IMR-90 (cell line): ENCODE results near the gene MS4A10. TPM values are rescaled to one million over a fixed set of nuclear protein-coding genes. Genes with fewer than 3 reads are reported as not detected.

Source experiments
- ATAC-seq: fragments of 200-7000 bp; cut with Tn5 transposase; 2 replicates; pipeline ENCODE4 v1.9.1; 2020; ENCODE audit warnings: low read depth, mild to moderate bottlenecking, moderate library complexity
- BruUV-seq: library from RNA; stranded (reverse); fragments of 400-500 nt; replicated peaks from 2 replicates; lab custom pipeline; 2021; lab: Mats Ljungman, UMichigan
- CTCF ChIA-PET: fragments of 300-600 bp; formaldehyde crosslinking; extraction: SDS; loops from one replicate; lab custom pipeline; 2021; ENCODE audit warnings: antibody characterized with exemption; lab: Yijun Ruan, JAX
- POLR2A ChIA-PET: fragments of 300-600 bp; sonication (Branson Sonifier 250); formaldehyde crosslinking; loops from one replicate; lab custom pipeline; 2022; ENCODE audit warnings: antibody characterized with exemption; ENCODE audit not compliant: unreplicated experiment; lab: Charles Lee
- DNase-seq: peaks from one replicate; pipeline ENCODE4 v3.0.0; 2013
- H2AFZ ChIP-seq: replicated peaks from 2 replicates; pipeline ENCODE3; 2013; ENCODE audit warnings: low read length, mild to moderate bottlenecking; ENCODE audit not compliant: poor library complexity
- H2AK5ac ChIP-seq: 2 replicates; pipeline ENCODE4 v1.6.1; 2013; ENCODE audit warnings: low read depth, low read length, inconsistent platforms
- H2AK9ac ChIP-seq: replicated peaks from 2 replicates; pipeline ENCODE3; 2013; ENCODE audit warnings: mild to moderate bottlenecking, low read depth, low read length, moderate library complexity; ENCODE audit not compliant: poor library complexity
- H2BK120ac ChIP-seq: 2 replicates; pipeline ENCODE4 v1.6.1; 2013; ENCODE audit warnings: low read depth, low read length, inconsistent platforms
- H2BK15ac ChIP-seq: 3 replicates; pipeline ENCODE4 v1.6.1; 2013; ENCODE audit warnings: low read depth, low read length, inconsistent platforms
- H2BK20ac ChIP-seq: 2 replicates; pipeline ENCODE4 v1.6.1; 2013; ENCODE audit warnings: low read depth, mild to moderate bottlenecking, inconsistent platforms, low read length, moderate library complexity
- H2BK5ac ChIP-seq: 2 replicates; pipeline ENCODE4 v1.6.1; 2013; ENCODE audit warnings: mild to moderate bottlenecking, low read depth, low read length, inconsistent platforms; ENCODE audit not compliant: poor library complexity, severe bottlenecking
- H3K14ac ChIP-seq: replicated peaks from 2 replicates; pipeline ENCODE4 v1.6.1; 2013; ENCODE audit warnings: low read depth, low read length, inconsistent platforms
- H3K18ac ChIP-seq: 2 replicates; pipeline ENCODE4 v1.6.1; 2013; ENCODE audit warnings: low read depth, low read length, control low read depth
- H3K23ac ChIP-seq: 2 replicates; pipeline ENCODE4 v1.6.1; 2013; ENCODE audit warnings: low read depth, low read length, inconsistent platforms
- H3K27ac ChIP-seq: 2 replicates; pipeline ENCODE4 v1.5.1; 2013; ENCODE audit warnings: mild to moderate bottlenecking, control low read depth, low read length; ENCODE audit not compliant: insufficient read depth
- H3K27me3 ChIP-seq: 2 replicates; pipeline ENCODE4 v1.6.1; 2013; ENCODE audit warnings: low read length; ENCODE audit not compliant: control insufficient read depth, insufficient read depth
- H3K36me3 ChIP-seq: 2 replicates; pipeline ENCODE4 v1.6.1; 2013; ENCODE audit warnings: low read length, mixed read lengths; ENCODE audit not compliant: control insufficient read depth, insufficient read depth
- H3K4ac ChIP-seq: 2 replicates; pipeline ENCODE4 v1.6.1; 2013; ENCODE audit warnings: low read depth, low read length, inconsistent platforms
- H3K4me1 ChIP-seq: 2 replicates; pipeline ENCODE4 v1.6.1; 2013; ENCODE audit warnings: low read length, mixed read lengths; ENCODE audit not compliant: control insufficient read depth, insufficient read depth
- H3K4me2 ChIP-seq: 2 replicates; pipeline ENCODE4 v1.6.1; 2013; ENCODE audit warnings: low read depth, mild to moderate bottlenecking, control low read depth, low read length, moderate library complexity
- H3K4me3 ChIP-seq: 2 replicates; pipeline ENCODE4 v1.5.1; 2013; ENCODE audit warnings: low read depth, mild to moderate bottlenecking, control low read depth, low read length, moderate library complexity; ENCODE audit not compliant: insufficient read depth
- H3K56ac ChIP-seq: 2 replicates; pipeline ENCODE4 v1.6.1; 2013; ENCODE audit warnings: low read length, inconsistent platforms; ENCODE audit not compliant: insufficient read depth; ENCODE audit errors: extremely low read depth
- H3K79me1 ChIP-seq, 2 experiments: 2 replicates each; pipeline ENCODE4 v1.6.1; 2013; ENCODE audit warnings: low read length in 2 of 2, inconsistent platforms in 1 of 2, low read depth in 1 of 2
- H3K9ac ChIP-seq: 2 replicates; pipeline ENCODE4 v1.6.1; 2013; ENCODE audit warnings: low read depth, low read length, control low read depth
- H3K9me1 ChIP-seq: 2 replicates; pipeline ENCODE4 v1.6.1; 2013; ENCODE audit warnings: low read length, inconsistent platforms; ENCODE audit not compliant: insufficient read depth
- H3K9me3 ChIP-seq: 2 replicates; pipeline ENCODE4 v1.6.1; 2013; ENCODE audit warnings: low read length; ENCODE audit not compliant: control insufficient read depth, insufficient read depth
- H4K20me1 ChIP-seq: 2 replicates; pipeline ENCODE4 v1.6.1; 2013; ENCODE audit warnings: low read length, inconsistent platforms; ENCODE audit not compliant: insufficient read depth
- H4K5ac ChIP-seq: 2 replicates; pipeline ENCODE4 v1.6.1; 2013; ENCODE audit warnings: mild to moderate bottlenecking, low read depth, low read length, control low read depth
- H4K8ac ChIP-seq, 2 experiments: 2 replicates each; pipeline ENCODE4 v1.6.1; 2013; ENCODE audit warnings: low read depth in 2 of 2, low read length in 2 of 2, control low read depth in 1 of 2, inconsistent platforms in 1 of 2
- H4K91ac ChIP-seq: 2 replicates; pipeline ENCODE4 v1.6.1; 2013; ENCODE audit warnings: low read depth, low read length, inconsistent platforms; ENCODE audit not compliant: insufficient read depth
- BHLHE40 ChIP-seq: fragments of 150-350 bp; IDR thresholded peaks from 2 replicates; pipeline ENCODE4 v1.6.1; 2016; ENCODE audit warnings: mild to moderate bottlenecking, low read depth, low read length
- CEBPB ChIP-seq: IDR thresholded peaks from 2 replicates; pipeline ENCODE4 v1.6.1; 2012; ENCODE audit warnings: low read depth, low read length, improper control_type of control experiment
- CHD1 ChIP-seq: IDR thresholded peaks from 2 replicates; pipeline ENCODE4 v1.6.1; 2012; ENCODE audit warnings: low read depth, low read length, improper control_type of control experiment
- ELK1 ChIP-seq: fragments of 150-350 bp; IDR thresholded peaks from 2 replicates; pipeline ENCODE4 v1.6.1; 2016; ENCODE audit warnings: low read depth, mild to moderate bottlenecking, low read length, moderate library complexity, borderline replicate concordance
- MAFK ChIP-seq: IDR thresholded peaks from 2 replicates; pipeline ENCODE4 v1.6.1; 2012; ENCODE audit warnings: low read depth, low read length, improper control_type of control experiment
- MAZ ChIP-seq: IDR thresholded peaks from 2 replicates; pipeline ENCODE4 v1.6.1; 2012; ENCODE audit warnings: low read depth, mild to moderate bottlenecking, low read length, improper control_type of control experiment, moderate library complexity, borderline replicate concordance
- MXI1 ChIP-seq: IDR thresholded peaks from 2 replicates; pipeline ENCODE4 v1.6.1; 2012; ENCODE audit warnings: low read depth, mild to moderate bottlenecking, low read length, moderate library complexity, borderline replicate concordance
- NFE2L2 ChIP-seq: fragments of 150-350 bp; IDR thresholded peaks from 2 replicates; pipeline ENCODE4 v1.6.1; 2016; ENCODE audit warnings: low read depth, mild to moderate bottlenecking, low read length
- POLR2A ChIP-seq: IDR thresholded peaks from 2 replicates; pipeline ENCODE4 v1.6.1; 2012; ENCODE audit warnings: mild to moderate bottlenecking, low read depth, low read length
- RAD21 ChIP-seq: IDR thresholded peaks from 2 replicates; pipeline ENCODE4 v1.6.1; 2012; ENCODE audit warnings: low read length, improper control_type of control experiment
- RCOR1 ChIP-seq: IDR thresholded peaks from 2 replicates; pipeline ENCODE4 v1.6.1; 2012; ENCODE audit warnings: mild to moderate bottlenecking, low read length, improper control_type of control experiment; ENCODE audit not compliant: insufficient replicate concordance
- RFX5 ChIP-seq: IDR thresholded peaks from 2 replicates; pipeline ENCODE4 v1.8.0; 2012; ENCODE audit warnings: low read depth, mild to moderate bottlenecking, low read length, moderate library complexity
- SMC3 ChIP-seq: fragments of 150-350 bp; IDR thresholded peaks from 2 replicates; pipeline ENCODE4 v1.6.1; 2016; ENCODE audit warnings: low read depth, mild to moderate bottlenecking, antibody characterized with exemption, low read length, moderate library complexity
- WGBS, 2 experiments: methylation state at CpG; one replicate each; pipeline versions ENCODE4 v1.1.5 to v1.1.7; 2013; ENCODE audit warnings: missing lambda C conversion rate in 2 of 2; ENCODE audit not compliant: insufficient read length in 1 of 2; ENCODE audit errors: extremely low coverage in 2 of 2; 5-methylcytosine and 5-hydroxymethylcytosine counted together
- dilution Hi-C: fragments of 300-500 bp; cut with HindIII; formaldehyde crosslinking; loops from one replicate; pipeline ENCODE4 v1.14.3; 2018; ENCODE audit warnings: low sequenced_read_pairs; ENCODE audit not compliant: unreplicated experiment
- in situ Hi-C: fragments of 300-500 bp; cut with MboI; formaldehyde crosslinking; loops from 3 replicates; pipeline ENCODE4 v1.14.3; 2019; ENCODE audit warnings: low sequenced_read_pairs, inconsistent platforms, mixed read lengths
- intact Hi-C: fragments of 100-400 bp; cut with micrococcal nuclease; formaldehyde crosslinking; loops from 2 replicates; pipeline ENCODE4 v1.10.0; 2022
- polyA plus RNA-seq, 3 experiments: library from polyadenylated mRNA; depleted of rRNA; stranded (reverse); fragments of >200 nt; gene quantifications; 2 replicates each; pipeline ENCODE4 v1.2.3, GENCODE V29; 2012; ENCODE audit warnings: low replicate concordance in 1 of 3
- total RNA-seq: library from RNA; depleted of rRNA; stranded (reverse); fragments of >200 nt; gene quantifications from 2 replicates; pipeline ENCODE4 v1.2.3, GENCODE V29; 2012
- TF ChIP-seq, protein P1 (sequence below): conservative IDR thresholded peaks from 2 replicates; pipeline ENCODE4 v1.5.1; 2012; ENCODE audit warnings: mild to moderate bottlenecking, low read depth, low read length, improper control_type of control experiment
- TF ChIP-seq, protein P2 (sequence below): fragments of 150-350 bp; IDR thresholded peaks from 2 replicates; pipeline ENCODE4 v1.6.1; 2017; ENCODE audit warnings: mild to moderate bottlenecking, antibody characterized with exemption, low read length, low read depth

Gene MS4A10
- total and polyA plus RNA-seq, 2 of the 4 experiments (the other 2 are of a cell fraction), result not detected

DNA sequence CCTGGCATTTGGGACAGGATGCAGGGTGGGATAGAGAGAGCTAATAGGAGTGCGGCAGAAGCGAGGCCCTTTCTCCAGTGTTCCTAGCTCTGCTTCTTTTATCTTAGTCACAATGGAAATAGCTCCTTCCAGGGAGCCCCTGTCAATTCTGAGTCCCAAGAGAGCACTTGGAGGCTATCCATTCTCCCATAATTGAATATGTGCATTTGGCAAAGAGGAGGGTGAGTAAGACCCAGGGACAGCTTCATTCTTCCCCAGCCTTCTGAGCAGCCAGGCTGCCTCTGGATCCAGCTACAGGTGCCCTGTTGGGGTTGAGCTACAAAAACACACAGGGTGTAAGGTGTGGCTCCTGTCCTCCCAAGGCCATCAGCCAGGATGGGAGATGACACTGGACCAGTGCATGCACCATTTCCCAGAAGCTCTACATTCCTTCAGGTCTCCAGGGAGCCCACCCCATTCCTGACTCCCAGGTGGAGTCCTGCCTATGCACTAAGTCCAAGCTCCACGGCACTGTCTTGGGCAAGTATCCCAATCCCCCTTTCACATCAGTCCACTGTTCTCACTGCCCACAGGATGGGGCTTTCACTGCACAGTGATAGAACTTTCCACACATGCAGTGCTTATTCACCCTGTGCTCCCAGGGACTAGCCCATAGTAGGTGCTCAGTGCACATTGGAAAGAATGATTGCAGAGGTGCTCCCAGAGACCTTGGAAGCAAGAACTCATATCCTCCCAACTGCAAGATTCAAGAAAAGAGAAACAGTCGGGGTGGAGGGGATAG lies 6.2 kb downstream of the MS4A10 start:
- Histone ChIP-seq H3K4me1 (peaks cover 5% of the 10 kb centered on the region), H3K9me1 (0 out of 2 replicates have a peak, but pooled peaks cover 3% of the 10 kb centered on the region), H4K5ac (no peak overlapping the region), H3K36me3 (no peaks in the 10 kb centered on the region), H2AFZ (no peak overlapping the region), H3K4me2 (no peak overlapping the region), H2BK120ac (no peak overlapping the region), H3K79me1 (no peaks in the 10 kb centered on the region), H3K23ac (no peak overlapping the region), H2AK9ac (no peak overlapping the region), H3K14ac (no peak overlapping the region), H3K9me3 (peaks cover 7% of the 10 kb centered on the region; the same call in 1 of the 2 replicates), H2AK5ac (no peak overlapping the region), H3K4ac (no peak overlapping the region), H3K56ac (no peak overlapping the region), H2BK5ac (no peak overlapping the region), H2BK20ac (no peak overlapping the region), H3K27me3 (peaks cover 37% of the 10 kb centered on the region), H3K9ac (no peak overlapping the region), H2BK15ac (no peak overlapping the region), H3K4me3 (no peak overlapping the region), H4K20me1 (no peaks in the 10 kb centered on the region), H4K8ac (no peak overlapping the region), H4K91ac (no peak overlapping the region), H3K18ac (no peak overlapping the region), H3K27ac (no peak overlapping the region)
- no peak for DNase-seq
- no peak for ATAC-seq
- intact Hi-C loops (no loop called here), in situ Hi-C loops (no loop called here), dilution Hi-C loops (no loop called here)
- WGBS, 2 experiments, result 43% methylated on average over 1 of the region's 4 CpGs; no CpG with 5 or more reads in 1 of the 2 experiments
- CTCF ChIA-PET, result no interaction called here
- POLR2A ChIA-PET, result no interaction called here
- BruUV-seq, result no TSS peak
- no peak for TF ChIP-seq MAFK
- no peak for TF ChIP-seq RCOR1
- TF ChIP-seq NFE2L2, result no peak
- no peak for TF ChIP-seq RFX5
- no peak for TF ChIP-seq MXI1
- no peak for TF ChIP-seq RAD21
- no peak for TF ChIP-seq ELK1
- TF ChIP-seq, protein P1, sequence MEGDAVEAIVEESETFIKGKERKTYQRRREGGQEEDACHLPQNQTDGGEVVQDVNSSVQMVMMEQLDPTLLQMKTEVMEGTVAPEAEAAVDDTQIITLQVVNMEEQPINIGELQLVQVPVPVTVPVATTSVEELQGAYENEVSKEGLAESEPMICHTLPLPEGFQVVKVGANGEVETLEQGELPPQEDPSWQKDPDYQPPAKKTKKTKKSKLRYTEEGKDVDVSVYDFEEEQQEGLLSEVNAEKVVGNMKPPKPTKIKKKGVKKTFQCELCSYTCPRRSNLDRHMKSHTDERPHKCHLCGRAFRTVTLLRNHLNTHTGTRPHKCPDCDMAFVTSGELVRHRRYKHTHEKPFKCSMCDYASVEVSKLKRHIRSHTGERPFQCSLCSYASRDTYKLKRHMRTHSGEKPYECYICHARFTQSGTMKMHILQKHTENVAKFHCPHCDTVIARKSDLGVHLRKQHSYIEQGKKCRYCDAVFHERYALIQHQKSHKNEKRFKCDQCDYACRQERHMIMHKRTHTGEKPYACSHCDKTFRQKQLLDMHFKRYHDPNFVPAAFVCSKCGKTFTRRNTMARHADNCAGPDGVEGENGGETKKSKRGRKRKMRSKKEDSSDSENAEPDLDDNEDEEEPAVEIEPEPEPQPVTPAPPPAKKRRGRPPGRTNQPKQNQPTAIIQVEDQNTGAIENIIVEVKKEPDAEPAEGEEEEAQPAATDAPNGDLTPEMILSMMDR, result no peak
- TF ChIP-seq, protein P2, sequence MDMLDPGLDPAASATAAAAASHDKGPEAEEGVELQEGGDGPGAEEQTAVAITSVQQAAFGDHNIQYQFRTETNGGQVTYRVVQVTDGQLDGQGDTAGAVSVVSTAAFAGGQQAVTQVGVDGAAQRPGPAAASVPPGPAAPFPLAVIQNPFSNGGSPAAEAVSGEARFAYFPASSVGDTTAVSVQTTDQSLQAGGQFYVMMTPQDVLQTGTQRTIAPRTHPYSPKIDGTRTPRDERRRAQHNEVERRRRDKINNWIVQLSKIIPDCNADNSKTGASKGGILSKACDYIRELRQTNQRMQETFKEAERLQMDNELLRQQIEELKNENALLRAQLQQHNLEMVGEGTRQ, result no peak
- TF ChIP-seq CEBPB, result no peak
- no peak for TF ChIP-seq SMC3
- no peak for TF ChIP-seq POLR2A
- TF ChIP-seq CHD1, result no peak
- TF ChIP-seq BHLHE40, result no peak
- TF ChIP-seq MAZ, result no peak
